ENCODE data around the gene TCP11.

TCP11 gene

GRCh38 chr6:35080821-35081425, 60.2 kb downstream of the TCP11 start:
- DNase-seq (ENCODE audit: low read depth): no peak

GRCh38 chr6:35080016-35080680, 61.0 kb downstream of the TCP11 start:
- no peak for DNase-seq (ENCODE audit: low read depth)

GRCh38 chr6:35079311-35080000, 61.7 kb downstream of the TCP11 start:
- no peak for DNase-seq (ENCODE audit: low read depth)

GRCh38 chr6:35078896-35079295, 62.2 kb downstream of the TCP11 start:
- DNase-seq (ENCODE audit: low read depth): no peak

- no peak for DNase-seq (ENCODE audit: low read depth)
Observed at GRCh38 chr6:35078226-35078850, 62.8 kb downstream of the TCP11 start.

- no peak for DNase-seq (ENCODE audit: low read depth)
Observed at GRCh38 chr6:35077713-35078105, 63.4 kb downstream of the TCP11 start.

GRCh38 chr6:35076997-35077712, 64.0 kb downstream of the TCP11 start:
- no peak for DNase-seq (ENCODE audit: low read depth)

- no peak for DNase-seq (ENCODE audit: low read depth)
Observed at GRCh38 chr6:35073766-35074471, 67.2 kb downstream of the TCP11 start.

- no peak for DNase-seq (ENCODE audit: low read depth)
Observed at GRCh38 chr6:35073211-35073610, 67.9 kb downstream of the TCP11 start.

GRCh38 chr6:35072698-35073055, 68.5 kb downstream of the TCP11 start:
- no peak for DNase-seq (ENCODE audit: low read depth)

- DNase-seq (ENCODE audit: low read depth): no peak
Observed at GRCh38 chr6:35072051-35072697, 69.0 kb downstream of the TCP11 start.

- no peak for DNase-seq (ENCODE audit: low read depth)
Observed at GRCh38 chr6:35071347-35071994, 69.7 kb downstream of the TCP11 start.

GRCh38 chr6:35070111-35070510, 71.0 kb downstream of the TCP11 start:
- no peak for DNase-seq (ENCODE audit: low read depth)

- DNase-seq (ENCODE audit: low read depth): no peak
Observed at GRCh38 chr6:35069262-35069661, 71.9 kb downstream of the TCP11 start.

- DNase-seq (ENCODE audit: low read depth): no peak
Observed at GRCh38 chr6:35068644-35069043, 72.5 kb downstream of the TCP11 start.

- no peak for DNase-seq (ENCODE audit: low read depth)
Observed at GRCh38 chr6:35068206-35068605, 72.9 kb downstream of the TCP11 start.
